Left cardiac atrium (tissue), 4 donors: ENCODE data around the gene KCTD4. TPM values are rescaled to one million over a fixed set of nuclear protein-coding genes. Genes with fewer than 3 reads are reported as not detected.
"Not testable (repeated sequence)": the region's sequence is repeated elsewhere in the genome, so short reads cannot be mapped to it uniquely, and the experiment has no call there.

ENCODE experiments used
- ATAC-seq, 2 donors: fragments of 200-7000 bp; cut with Tn5 transposase; one replicate each; pipeline ENCODE4 v1.9.1; 2020; ENCODE audit warnings: mild to moderate bottlenecking in 2 of 2, moderate library complexity in 2 of 2
- DNase-seq: peaks from one replicate; pipeline ENCODE4 v3.0.0-alpha.2; 2020
- intact Hi-C, 2 donors: fragments of 100-400 bp; cut with DNase I; formaldehyde crosslinking; loops; one replicate each; pipeline versions ENCODE4 v1.14.1 to v1.15.1; 2022 to 2023
- total RNA-seq, 2 donors: library from RNA; stranded (reverse); fragmentation: NEBNext Ultra II Directional; extraction: Animal tissue kit (Norgen Biotek cat#: 25700); gene quantifications; one replicate each; pipeline ENCODE4 v1.2.1, GENCODE V29; 2021
- donor health status: DM: no; HTN: yes; CAD: no.
- donor health status: DM: no; HTN: yes; CAD: no; lungs with severe emphysema.
- donor health status: DM: yes; HTN: yes; CAD: no.
- donor health status: Dilated cardiomyopathy.

The KCTD4 gene
- total RNA-seq, 2 donors from 2014 or later: not detected

GRCh38 chr13:45219123-45219891 is 18.5 kb upstream of the KCTD4 start:
- no peak for ATAC-seq
- intact Hi-C loops: no loop called here
- no peak for DNase-seq

GRCh38 chr13:45218689-45219088 is 17.8 kb upstream of the KCTD4 start:
- intact Hi-C loops: no loop called here
- ATAC-seq: no peak
- no peak for DNase-seq

DNA sequence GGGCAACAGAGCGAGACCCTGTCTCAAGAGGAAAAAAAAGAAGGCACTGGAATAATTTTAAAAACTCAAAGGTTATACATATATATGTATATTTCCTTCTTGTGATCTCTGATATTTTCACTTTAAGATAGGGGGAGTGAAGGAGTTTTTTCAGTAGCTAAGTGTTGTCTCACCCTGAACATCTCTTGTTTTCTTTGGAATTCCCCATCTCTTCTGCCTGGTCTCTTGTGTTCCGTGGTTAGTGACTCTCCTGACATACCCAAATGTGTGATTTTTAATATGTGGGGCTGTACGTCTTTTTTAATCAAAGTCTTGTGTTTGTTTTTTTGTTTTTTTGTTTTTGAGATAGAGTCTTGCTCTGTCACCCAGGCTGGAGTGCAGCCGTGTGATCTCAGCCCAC is 15.3 kb upstream of the KCTD4 start:
- intact Hi-C loops: no loop called here
- ATAC-seq: no peak

GRCh38 chr13:45215392-45216077 is 14.7 kb upstream of the KCTD4 start:
- DNase-seq (no peak), ATAC-seq (no peak)
- intact Hi-C loops: no loop called here

More for the DNA sequence above, 15.3 kb upstream of the KCTD4 start:
- DNase-seq: no peak

- ATAC-seq (no peak), DNase-seq (no peak)
- intact Hi-C loops: no loop called here
Measured at GRCh38 chr13:45209229-45209628, 8.4 kb upstream of the KCTD4 start.

DNA sequence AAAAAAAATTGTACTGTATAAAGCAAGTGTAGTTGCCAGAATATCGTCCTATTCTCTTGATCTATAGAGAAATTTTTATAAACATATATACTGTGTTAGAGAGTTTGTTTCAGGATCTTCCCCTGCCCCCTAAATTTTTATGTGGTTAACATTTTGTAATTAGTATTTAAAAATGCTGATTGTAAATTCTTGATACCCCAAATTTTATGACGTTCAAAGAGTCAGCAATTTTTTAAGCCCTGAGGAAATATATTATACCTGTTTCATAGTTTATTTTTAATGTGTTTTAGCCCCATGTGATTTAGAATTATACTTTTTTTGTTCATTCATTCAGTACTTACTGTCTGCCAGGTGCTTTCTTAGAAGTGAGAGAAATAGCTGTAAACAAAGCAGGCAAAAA is 7.3 kb upstream of the KCTD4 start:
- intact Hi-C loops: no loop called here
- DNase-seq (no peak), ATAC-seq (no peak)

DNA sequence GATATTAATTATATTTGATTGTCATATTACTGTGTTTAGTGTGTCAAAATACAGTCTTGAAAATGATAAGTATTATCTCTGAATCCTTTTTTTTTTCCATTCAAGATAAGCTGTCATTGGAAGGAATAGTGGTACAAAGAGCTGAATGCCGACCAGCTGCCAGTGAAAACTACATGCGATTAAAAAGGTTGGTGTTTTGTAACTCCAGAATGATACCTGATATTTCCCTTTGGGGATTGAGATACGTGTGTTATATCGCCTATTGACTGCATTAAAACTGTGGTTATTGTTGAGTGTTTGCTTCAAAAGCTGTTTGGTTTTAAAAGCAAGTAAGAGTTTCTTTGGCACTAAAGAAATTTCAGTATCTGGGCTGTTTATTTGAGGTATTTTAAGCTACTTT is 6.5 kb upstream of the KCTD4 start:
- ATAC-seq (peak; percentile 27 to 47), DNase-seq (no peak)
- intact Hi-C loops: no loop called here

DNA sequence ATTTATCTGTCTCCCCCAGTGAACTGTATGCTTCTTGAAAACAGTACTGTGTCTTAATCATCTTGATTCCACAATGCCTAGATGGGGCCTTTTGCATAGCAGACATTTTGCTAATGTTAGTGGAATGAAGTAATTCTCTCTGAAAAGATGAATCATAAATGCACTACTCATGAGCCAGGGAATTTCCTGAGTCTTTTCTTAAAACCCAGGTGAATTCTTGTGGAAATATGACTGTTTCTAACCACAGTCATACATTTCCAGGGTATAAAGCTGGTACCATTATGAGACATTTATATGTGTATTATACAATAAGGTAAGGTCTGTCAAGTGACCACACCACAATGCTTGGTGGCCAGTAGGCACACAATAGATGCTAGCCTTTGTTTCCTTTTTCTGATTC is 5.5 kb upstream of the KCTD4 start:
- intact Hi-C loops: no loop called here
- peak; percentile 39 to 91 for ATAC-seq
- DNase-seq: no peak

DNA sequence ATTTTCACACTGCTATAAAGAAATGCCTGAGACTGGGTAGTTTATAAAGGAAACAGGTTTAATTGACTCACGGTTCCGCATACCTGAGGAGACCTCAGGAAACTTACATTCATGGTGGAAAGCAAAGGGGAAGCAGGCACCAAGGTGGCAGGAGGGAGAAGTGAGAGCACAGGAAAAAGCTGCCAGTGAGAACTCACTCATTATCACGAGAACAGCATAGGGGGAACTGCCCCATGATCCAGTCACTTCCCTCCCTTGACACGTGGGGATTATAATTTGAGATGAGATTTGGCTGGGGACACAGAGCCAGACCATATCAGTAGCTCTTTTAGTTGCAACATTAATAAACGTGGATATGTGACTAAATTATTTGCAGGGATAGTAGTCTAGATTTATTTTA is 4.3 kb upstream of the KCTD4 start:
- ATAC-seq (no peak), DNase-seq (no peak)
- intact Hi-C loops: no loop called here

GRCh38 chr13:45199711-45200110 is 1.1 kb downstream of the KCTD4 start:
- no peak for ATAC-seq
- intact Hi-C loops: no loop called here
- no peak for DNase-seq

- DNase-seq (no peak), ATAC-seq (no peak)
- intact Hi-C loops: no loop called here
Measured at GRCh38 chr13:45198924-45199323, 1.9 kb downstream of the KCTD4 start.

DNA sequence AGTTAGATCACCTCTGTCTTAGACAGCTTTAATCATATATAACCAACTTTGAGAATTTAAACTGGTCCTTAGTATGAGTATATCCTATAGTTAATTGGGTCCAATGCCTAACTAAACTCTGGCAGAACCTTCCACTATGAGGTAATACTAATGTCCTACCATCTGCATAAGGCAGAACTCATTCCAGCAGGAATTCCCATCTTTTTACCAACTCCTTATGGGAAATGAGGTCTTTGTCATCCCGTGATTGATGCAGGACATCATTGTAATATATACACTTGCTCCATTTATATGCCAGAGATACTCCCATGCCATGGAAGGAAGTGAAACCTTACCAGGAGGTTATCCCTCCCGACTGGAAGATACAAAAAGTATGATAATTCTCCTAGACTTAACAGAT is 2.8 kb downstream of the KCTD4 start:
- no peak for ATAC-seq
- intact Hi-C loops: no loop called here
- DNase-seq: no peak

GRCh38 chr13:45196622-45197021 is 4.2 kb downstream of the KCTD4 start:
- DNase-seq: no peak
- ATAC-seq: peak; percentile 62 to 82
- intact Hi-C loops: no loop called here

GRCh38 chr13:45196096-45196495 is 4.7 kb downstream of the KCTD4 start:
- no peak for ATAC-seq
- DNase-seq: no peak
- intact Hi-C loops: no loop called here

- ATAC-seq (no peak), DNase-seq (no peak)
- intact Hi-C loops: no loop called here
Measured at GRCh38 chr13:45195421-45195820, 5.4 kb downstream of the KCTD4 start.

GRCh38 chr13:45194081-45194939 is 6.5 kb downstream of the KCTD4 start:
- intact Hi-C loops: no loop called here

GRCh38 chr13:45191874-45192273 is 9.0 kb downstream of the KCTD4 start:
- intact Hi-C loops: no loop called here
- no peak for ATAC-seq
- no peak for DNase-seq

More at GRCh38 chr13:45194081-45194939, 6.5 kb downstream of the KCTD4 start:
- peak; percentile 88 to 91 for ATAC-seq
- DNase-seq: peak; percentile 62

- intact Hi-C loops, ATAC-seq, DNase-seq: not testable (repeated sequence)
Measured at GRCh38 chr13:45189511-45189910, 11.3 kb downstream of the KCTD4 start.

- ATAC-seq, intact Hi-C loops, DNase-seq: not testable (repeated sequence)
Measured at GRCh38 chr13:45189077-45189476, 11.8 kb downstream of the KCTD4 start.

DNA sequence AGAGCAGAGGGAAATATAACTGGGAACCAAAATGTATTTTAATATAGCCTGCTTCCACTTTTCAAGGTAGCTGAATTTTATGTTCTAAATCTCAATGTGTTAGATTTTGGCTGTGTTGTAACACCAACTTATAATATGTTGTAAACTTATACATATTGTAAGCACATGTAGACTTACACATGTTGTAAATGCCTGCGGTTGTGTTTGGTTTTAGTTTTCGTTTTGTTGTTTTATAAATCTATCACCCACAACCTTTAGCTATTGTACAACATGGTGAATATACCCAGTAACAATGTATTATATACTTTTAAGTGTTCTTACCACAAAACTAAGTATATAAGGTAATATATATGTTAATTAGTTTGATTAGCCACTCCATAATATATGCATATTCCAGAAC is 15.6 kb downstream of the KCTD4 start:
- no peak for DNase-seq
- intact Hi-C loops: no loop called here
- ATAC-seq: no peak
